T-helper 1 cell (primary cell): Measurements from ENCODE around the gene FANCI.
A peak's percentile ranks its signal among the peaks of the same experiment; 100 is the strongest.

Experiments used
- DNase-seq, 5 donors: peaks; one replicate each; pipeline ENCODE4 v3.0.0-alpha.2; 2012 to 2020

FANCI gene

DNA sequence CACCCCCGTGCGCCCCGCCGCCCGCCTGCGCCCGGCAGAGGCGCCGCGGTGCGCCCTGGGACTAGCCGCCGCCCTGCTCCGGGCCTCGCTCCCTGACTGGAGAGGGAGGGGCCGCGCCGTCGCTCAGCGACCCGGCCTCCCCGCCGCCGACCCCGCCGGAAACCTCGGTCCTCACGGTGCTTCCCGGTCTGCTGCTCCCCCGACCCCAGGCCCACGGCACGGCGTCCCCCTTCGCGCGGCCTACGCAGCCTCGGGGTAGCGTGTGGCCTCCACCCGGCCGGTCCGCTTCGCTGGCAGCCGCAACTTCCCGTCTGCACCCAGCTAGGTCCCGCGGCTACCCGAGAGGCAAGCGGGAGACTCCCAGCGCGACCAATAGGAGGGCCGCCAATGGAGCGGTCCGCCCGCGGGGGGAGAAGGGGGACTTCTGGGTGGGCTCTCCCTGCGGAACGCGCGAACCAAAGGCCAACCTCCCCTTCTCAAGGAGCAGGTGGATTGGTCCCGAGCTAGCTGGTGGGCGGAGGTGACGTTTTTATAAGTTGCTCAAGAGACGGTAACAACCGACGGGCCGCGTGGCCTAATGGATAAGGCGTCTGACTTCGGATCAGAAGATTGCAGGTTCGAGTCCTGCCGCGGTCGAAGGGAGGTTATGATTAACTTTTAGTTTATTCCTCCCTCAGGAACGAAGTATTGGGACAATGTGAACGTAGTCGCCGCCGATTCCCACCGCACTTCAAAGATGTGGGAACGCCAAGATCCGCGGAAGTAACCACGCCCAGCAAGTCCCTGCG is 90.9 kb downstream of the FANCI start, which contains the start of gene POLG:
Gene POLG, minus strand, starts transcription at position 315 of the 788 bp plus-strand sequence. CDS start 1,070 bp downstream, outside the sequence.
- peak; percentile 97 to 99 (median 98) for DNase-seq

DNA sequence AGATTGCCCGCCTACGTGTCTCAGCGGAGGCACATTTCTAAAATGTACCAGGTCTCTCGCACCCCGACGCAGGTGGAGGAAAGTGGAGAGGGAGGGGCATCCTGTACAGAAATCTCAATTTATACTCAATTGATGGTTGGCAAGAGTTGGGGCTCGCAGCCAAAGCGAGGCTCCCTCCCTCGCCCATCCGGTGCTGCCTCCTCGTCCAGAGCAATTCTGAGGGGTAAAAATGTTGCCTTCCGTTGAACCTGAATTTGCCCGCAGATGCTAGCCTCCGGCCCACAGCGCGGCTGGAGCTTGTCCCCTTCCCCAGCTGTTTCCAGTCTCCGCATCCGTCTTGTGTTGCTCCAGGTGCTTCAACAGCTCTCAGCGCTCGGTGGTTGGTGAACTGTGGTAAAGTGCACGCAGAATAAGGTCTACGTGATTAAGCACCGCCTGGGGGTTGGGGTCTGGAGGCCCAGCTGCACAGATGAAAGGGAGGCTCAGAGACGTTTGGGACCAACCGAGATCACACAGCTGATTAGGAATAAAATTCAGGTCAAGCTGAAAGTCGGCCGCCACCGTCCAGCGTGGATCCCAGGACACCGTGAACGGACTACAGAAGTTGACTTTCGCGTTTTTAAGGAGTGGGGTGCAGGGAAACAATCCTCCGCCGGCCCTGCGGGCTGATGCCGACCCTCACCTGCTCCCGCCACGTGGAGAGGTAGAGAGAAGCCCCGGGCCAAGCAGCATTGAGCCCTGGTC is 91.7 kb downstream of the FANCI start:
- peak in 1 of 5 donors; percentile 27 for DNase-seq

DNA sequence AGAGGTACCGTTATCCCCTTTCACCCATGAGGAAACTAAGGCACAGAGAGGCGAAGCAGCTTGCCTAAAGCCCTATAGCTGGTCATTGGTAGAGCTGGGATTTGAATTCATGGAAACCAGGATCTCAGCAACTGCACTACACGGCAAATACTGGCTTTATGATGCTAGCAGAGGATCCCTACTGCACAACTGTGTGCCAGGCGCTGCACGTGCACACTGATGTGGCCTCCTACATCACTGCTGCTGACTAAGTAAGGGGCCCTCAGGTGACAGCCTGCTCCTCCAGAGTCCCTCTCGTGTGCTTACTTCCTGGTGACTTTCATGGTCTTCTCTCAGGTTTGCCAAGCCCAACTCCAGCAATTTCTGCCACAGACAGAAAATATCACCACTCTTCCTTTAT is 94.3 kb downstream of the FANCI start:
- DNase-seq, result no peak

DNA sequence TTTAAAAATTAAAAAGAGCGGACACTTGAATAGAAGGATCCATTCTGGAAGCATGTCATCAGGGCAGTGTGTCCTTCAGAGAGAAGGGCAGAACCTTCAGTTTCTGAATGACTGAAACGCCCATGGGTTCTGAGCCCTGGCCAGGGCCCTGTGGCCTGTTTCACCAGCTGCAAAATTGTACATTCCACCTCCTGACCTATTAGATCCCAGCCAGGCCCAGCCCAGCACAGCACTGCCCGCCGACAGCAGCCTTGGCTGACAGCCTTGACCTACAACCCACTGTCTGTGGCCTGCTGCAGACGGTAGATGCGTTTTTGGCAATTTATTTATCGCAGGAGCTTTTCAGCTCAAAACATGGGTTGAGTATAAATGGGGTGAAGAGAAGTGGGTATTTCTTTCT is 96.8 kb downstream of the FANCI start:
- DNase-seq, result no peak

DNA sequence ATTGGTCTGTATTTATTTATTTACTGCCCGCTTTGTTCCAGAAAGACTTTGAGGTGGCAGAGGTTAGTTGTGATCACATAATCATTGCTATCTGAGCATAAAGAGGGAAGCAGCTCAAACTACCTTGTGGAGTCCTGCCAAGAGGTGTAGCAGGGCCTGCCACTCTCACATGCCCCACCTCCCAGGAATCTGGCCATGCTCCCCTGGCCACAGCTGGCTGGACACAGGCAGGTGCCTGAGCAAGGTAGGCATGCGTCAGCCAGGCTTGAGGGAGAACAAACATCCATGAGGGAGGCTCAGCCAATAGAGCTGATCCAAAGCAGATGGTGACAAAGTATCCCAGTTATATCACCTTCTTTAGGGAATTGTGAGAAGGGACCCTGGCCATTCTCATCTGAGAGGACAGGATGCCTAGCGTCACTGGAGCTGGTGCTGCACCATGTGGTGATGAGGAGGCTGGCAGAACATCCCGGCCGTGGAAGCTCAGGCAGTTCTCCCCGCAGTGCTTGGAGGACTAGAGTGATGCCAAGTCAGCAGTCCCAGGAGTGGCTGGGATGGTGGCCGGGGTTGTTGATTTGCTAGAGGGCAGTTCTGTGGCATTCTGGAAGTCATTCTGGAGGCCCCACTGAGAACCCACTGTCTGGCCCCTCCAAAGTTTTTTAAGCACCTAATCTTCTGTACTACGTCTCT is 97.7 kb downstream of the FANCI start:
- no peak for DNase-seq

DNA sequence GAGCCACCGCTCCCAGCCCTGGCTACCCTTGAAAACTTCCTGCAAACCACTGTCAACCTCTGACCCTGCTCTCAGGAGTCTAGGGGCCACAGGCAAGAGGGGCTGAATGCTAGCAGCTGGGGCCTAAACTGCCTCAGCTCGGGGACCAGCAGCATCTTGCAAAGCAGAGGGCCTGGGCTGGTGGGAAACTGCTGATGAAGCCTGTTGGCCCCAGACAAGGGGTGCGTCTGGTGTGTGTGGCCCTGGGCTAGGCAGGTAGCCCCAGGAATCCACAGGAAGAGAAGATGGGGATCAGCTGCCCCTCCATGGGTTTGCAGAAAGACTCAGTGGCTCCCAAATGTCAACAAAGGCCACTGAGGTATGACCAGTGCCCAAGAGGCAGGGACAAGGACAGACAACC is 99.1 kb downstream of the FANCI start:
- DNase-seq, result no peak

DNA sequence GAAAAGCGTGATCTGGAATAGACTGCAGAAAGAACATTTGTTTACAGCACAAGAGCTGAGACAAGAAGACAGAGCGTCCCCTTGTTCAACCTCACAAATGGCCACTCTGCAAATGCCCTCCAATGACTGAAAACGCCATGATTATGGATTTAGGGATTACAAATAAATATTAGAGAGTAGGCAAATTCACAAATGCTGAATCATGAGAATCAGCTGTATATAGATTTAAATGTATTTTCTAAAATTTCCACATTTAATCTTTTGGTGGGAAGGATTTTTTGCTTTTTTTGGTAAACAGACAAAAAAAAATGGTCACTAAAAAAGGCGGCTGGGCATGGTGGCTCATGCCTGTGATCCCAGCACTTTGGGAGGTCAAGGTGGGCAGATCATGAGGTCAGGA is 101.5 kb downstream of the FANCI start:
- DNase-seq, result no peak

DNA sequence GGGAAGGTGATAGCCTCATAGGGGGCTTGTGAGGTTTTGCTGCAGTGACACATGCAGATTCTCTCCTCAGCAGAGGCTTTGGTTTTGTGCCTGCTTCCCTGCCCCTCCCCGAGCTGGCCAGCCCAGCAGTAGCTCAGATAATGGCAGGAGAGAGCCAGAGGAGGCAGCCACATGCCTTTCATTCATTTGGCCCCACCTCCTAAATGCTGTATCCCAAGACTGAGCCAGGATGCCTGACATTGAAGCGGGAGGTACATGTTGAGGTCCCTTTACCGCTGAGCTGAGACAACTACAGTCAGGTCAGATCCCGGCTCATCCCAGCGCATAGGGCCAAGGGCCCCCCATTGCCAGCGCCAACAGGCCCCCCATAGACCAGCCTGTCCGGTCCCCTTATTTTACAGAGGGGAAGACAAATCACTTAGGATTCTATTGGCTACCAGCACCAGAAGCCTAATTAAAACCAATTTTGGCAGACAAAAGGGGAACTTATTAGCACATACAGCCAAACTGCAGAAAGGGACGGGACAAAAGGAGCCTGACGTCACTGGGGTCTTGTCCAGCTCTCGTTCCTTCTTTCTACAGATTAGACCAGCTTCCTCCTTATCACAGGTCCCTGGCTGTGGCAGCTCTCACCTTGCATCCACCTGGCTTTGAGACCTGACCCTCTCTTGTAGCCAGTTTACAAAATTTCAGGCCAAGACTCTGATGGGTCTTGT is 102.9 kb downstream of the FANCI start:
- DNase-seq, result no peak

DNA sequence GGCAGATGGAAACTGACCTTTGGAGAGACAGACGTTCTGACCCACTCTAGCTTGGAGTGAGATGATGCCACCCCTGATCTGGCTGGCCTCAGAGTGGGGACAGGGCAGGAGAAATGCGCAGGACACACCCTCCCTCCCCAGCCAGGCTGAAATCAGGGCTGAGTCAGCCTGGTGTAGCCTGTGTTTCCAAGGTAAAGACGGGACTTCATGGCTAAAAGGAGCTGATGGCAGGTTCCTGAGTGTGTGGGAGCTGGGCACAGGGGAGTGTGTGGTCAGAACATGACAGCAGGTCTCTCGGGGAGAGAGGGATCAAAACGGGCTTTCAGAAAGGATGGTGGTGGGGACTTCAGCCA is 105.4 kb downstream of the FANCI start:
- DNase-seq, result no peak

DNA sequence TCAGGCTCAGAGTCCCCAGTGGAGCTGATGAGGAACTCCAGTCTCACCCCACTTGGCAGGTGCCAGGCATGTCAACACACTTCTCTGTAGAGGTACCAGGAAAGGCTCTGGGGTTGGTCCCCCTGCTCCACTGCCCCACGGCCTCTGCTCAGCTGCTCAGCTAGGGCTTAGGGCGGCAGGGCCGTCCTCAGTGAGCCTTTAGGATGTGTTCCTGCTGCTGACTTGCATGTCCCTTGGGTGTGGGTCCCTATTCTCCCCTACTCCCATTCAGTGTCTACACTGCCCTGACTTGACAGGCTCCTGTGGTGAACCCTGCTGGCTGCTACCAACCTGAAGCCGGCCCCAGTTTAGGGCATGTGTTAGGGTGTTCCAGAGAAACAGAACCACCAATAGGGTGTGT is 108.7 kb downstream of the FANCI start:
- no peak for DNase-seq

DNA sequence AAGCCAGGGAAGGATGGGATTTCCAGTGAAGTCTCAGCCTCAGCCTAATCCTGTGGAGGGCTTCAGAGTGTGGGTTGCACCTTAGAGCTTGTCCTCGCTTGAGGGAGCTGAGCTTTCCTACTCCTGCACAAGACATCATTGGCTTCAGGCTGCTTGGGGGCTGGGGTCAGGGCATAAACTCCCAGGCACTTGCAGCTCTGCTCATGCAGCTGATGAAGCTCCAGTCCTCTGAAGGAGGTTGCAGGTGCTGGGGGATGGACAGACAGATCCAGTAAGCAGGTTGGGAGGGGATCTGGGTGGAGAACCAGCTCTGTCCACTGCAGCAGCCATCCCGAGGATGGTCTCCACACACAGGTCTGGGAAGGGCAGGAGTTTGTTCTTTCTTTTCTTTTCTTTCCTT is 110.2 kb downstream of the FANCI start:
- DNase-seq, result no peak

DNA sequence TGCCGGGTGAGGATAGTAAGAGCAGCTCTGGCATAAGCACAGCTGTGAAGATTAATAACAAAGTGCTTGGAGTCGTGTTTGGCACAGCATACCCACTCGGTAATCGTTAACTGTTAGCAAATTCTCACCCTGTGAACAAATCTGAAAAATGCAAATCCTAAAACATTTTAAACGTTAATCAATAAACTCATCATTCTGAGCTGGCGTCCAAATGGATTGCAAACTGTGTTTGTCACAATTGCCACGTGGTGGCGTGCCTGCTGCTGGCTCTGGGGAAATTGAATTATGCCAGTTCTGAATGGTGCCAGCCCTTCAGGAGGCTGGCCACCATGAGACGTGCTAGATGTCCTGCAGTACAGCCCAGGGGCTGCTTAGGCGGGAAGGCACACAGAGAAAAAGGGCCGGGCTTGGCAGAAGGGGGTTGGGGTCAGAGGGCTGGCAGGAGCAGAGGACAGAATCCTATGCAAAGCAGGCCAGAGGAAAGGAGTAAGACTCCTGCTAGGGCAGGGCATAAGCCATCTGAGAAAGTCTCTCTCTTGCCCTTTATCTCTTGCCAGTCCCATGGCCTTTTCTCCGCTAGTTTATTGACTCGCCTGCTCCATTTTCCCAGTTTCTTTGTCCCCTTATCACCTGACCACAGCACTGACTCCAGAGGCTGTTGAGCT is 113.0 kb downstream of the FANCI start:
- DNase-seq, result no peak

DNA sequence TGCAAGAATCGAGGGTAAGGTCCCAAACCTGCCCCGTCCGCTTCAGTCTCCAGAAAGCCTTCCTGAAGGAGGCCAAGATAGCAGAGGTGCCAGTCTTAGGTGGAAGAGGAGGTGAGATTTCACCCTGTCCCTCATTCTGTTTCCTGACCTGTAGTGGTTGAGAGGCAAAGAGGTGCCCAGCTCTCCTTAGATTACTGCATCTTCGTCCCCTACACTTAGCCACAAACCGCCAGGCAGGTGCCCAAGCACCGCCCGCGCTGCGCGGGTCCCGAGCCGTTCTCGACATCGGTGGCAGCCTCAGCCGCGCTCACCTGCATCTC is 114.6 kb downstream of the FANCI start:
- no peak for DNase-seq

DNA sequence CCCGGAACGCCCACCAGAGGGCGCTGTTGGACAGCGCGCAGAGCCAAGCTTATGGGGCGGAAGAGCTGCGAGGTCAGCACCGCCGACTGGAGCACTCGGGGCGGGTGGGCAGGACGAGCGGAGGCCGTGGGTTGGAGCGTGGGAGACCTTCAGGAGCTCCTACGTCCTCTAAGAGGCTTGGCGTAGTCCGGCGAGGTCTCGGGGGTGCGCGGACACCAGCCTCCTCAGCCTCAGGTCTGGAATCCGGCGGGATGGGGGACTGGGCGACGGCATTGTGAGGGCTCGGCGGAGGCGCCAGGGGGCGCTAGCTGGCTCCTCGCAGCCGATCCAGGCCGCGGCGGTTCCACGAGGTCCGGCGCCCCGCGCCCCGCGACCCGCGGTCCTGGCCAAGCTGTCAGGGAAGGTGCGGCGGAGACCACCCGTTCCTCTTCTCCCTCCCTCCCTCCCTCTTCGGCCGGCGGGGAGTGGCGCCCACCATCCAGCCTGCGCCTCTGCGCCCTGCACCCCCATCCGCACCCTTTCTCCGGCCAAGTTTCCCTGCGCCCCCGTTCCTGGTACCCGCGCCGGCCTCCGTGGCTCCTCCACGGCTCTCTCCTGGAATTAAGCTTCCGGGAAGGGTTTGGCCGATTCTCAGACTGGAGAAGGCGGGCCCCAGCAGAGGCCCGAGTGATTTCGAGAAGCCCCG is 115.1 kb downstream of the FANCI start:
- peak; percentile 51 to 86 (median 72) for DNase-seq

DNA sequence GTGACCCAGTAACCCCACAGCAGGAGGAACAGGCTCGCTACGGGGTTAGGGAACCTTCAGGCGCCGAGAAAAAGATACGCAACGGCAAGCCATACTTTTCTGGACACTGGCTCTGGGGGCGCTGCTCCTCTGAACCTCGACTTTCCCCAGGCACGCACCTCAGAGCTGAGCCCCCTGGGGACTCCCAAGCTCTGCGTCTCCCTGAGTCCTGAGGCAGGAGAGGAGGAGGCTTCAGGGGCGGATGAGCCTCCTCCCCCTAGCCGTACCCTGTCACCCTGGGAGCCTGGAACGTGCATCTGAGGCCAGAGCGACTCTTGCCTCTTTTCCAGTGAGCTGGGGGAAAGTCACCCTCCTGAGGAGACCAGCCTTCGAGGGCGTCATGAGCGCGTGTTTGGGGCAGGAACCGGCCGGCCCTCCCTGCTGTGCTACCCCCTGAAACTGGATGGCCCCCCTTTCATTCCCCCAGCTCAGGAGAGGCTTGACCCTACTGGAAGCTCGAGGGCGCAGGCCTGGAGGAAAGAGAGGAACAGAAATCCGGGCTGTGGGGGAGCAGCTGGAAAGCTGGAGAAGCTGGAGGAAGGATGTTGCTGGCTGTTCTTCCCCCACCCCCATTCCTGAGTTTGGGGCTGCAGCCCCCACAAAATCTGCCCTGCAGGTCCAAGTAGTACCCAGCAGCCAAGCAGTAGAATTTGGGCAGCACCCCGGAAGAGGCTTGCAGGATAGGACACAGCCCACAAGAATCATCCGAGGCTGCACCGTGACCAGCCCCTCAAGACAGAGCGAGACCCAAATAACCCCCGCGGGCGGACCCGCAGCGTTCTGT is 115.9 kb downstream of the FANCI start:
- DNase-seq, result no peak

DNA sequence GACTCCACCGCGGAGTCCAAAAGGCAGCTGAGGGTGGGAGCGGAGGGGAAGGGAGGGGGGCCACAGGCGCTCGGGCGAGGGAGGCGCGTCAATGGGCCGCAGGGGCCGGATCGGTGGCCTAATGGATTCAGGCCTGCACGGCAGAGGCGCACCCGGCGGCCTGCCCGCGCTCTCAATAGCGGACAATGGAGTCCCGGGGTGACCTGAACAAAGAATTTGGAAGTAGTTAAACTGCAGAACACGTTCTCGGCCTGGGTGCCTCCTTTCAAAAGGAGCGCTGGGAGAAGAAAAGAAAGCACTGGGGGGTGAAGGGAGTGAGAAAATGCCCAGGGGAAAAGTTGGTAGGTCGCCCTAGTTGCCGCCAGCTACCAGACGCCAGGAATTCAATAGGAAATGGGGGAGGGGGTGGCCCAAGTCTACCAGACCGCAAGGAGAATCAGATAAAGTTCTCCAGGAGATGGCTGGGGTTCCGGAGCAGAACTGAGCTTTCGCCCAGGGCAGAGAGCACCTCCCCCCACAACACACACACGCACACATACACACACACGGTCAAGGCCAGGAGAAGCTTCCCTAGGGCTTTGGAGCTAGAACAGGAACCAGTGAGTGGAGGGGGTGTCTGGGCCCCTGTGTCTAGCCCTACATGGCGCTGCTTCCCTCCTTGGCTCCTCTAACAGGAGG is 116.7 kb downstream of the FANCI start:
- no peak for DNase-seq

DNA sequence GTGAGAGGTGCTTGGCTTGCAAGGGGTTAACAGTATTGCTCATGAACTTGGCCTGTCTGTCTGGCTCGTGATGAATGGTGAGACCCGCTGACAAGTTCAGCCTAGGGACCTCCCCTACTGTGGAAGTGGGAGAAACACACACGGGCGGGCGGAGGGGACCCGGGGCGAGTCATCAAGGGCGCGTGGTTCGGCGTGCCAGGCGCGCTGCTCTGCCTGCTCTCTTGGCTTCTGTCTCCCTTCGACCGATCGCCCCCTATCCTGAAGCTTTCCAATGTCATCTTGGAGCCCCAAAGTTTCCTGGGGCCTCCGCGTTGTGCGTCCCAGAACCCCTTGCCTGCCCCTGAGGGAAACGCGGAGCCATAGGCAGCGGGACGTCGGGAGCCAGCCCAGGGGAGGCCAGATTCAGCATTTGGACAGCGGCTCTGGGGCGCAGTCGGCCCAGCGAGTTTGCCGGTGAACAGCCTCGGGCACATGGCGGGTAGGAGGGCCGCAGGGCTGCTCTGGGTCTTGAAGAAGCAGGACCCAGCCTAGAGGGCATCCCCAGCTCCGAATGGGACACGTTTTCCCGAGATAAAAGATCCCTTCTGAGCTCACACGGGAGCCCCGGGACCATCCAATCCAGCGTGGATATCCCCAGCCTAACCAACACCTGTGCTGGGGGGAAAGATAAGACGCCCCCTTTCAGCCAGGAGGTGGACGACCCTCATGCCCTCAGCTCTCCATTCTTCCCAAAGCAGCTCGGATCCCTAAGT is 117.8 kb downstream of the FANCI start:
- peak in 4 of 5 donors; percentile 28 to 52 (median 48) for DNase-seq

DNA sequence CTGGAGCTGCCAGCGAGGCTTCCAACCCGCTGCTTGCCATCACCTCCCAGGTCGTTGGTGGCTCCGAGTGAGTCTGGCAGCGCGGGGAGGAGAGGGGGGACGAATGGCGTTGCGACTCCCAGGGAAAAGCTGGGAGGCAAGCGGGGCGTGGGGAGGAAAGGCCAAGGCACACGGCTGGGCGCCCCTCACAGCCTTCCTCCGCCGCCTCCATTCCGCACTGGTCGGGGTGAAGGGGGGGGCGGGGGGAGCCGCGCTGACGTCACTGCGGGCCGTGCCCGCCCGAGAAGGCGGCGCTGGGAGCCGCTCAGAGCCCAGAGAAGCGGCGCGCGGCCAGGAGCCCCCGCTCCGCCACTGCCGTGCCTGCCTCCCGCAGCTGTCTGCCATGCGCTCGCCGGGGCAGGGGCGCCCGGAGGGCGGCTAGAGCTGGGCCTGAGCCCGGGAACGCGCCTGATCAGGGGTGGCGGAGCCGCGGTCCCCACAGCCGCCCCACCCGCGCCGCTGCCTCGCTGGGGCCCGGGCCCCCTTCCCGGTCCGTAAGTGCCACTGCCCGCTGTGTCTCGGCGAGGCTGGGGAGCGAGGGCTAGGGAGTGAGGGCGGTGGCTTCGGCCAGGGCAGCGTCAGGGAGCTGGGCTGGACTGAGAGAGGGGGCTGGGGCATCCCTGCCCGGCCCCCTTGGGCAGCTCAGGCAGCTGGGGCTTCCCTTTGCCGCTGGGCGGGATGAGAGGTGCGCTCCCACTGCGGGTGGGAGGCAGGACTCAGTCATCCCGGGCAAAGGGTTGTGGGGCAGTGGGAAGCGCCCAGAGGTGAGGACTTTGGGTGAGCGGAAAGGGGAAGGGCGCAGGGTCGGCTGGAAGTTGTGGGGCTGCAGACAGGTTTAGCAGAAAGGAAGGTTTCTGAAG is 118.7 kb downstream of the FANCI start:
- DNase-seq, result no peak

DNA sequence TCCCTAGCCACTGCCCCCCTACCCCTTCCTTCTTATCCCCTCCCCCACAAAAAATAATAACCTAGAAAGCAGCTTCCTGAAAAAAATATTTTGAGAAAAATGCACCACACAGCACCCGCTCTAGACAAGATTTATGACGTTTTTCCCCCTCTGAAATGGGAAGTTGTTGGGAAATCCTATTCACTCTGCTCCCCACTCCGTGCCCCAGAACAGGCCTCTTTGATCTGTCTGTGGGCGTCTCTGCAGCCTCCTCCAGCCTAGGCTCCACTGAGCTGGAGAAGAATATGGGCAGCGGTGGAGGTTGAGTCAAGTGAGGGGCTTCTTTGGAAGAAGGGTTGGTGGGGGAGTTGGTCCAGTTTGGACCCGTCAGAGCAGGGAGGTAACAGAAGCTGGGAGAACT is 119.4 kb downstream of the FANCI start:
- no peak for DNase-seq
